Transverse colon (tissue), 4 donors: ENCODE results near the gene ANKRD11.

Source experiments
- EP300 ChIP-seq: sonication (generic); formaldehyde crosslinking; IDR thresholded peaks from one replicate; pipeline ENCODE4 v1.6.1; 2017; ENCODE audit warnings: antibody characterized with exemption, low read depth
- POLR2A ChIP-seq: fragments of 450-650 bp; IDR thresholded peaks from one replicate; pipeline ENCODE4 v1.6.1; 2016; ENCODE audit warnings: antibody characterized with exemption, mild to moderate bottlenecking, moderate library complexity
- POLR2AphosphoS5 ChIP-seq, 3 donors: sonication (generic); formaldehyde crosslinking; IDR thresholded peaks; one replicate each; pipeline ENCODE4 v1.6.1; 2016; ENCODE audit warnings: antibody characterized with exemption in 3 of 3
- TF ChIP-seq, protein P1 (sequence below), 5 experiments: fragments of 200-600 bp in 3 of 5; fragments of 450-650 bp in 2 of 5; sonication (generic) in 3 of 5; IDR thresholded peaks; 1 replicate in 2 of 5; 2 replicates in 3 of 5; pipeline ENCODE4 v1.5.1; 2016 to 2017; ENCODE audit warnings: antibody characterized with exemption in 5 of 5, inconsistent platforms in 3 of 5, mild to moderate bottlenecking in 2 of 5, moderate library complexity in 1 of 5

DNA sequence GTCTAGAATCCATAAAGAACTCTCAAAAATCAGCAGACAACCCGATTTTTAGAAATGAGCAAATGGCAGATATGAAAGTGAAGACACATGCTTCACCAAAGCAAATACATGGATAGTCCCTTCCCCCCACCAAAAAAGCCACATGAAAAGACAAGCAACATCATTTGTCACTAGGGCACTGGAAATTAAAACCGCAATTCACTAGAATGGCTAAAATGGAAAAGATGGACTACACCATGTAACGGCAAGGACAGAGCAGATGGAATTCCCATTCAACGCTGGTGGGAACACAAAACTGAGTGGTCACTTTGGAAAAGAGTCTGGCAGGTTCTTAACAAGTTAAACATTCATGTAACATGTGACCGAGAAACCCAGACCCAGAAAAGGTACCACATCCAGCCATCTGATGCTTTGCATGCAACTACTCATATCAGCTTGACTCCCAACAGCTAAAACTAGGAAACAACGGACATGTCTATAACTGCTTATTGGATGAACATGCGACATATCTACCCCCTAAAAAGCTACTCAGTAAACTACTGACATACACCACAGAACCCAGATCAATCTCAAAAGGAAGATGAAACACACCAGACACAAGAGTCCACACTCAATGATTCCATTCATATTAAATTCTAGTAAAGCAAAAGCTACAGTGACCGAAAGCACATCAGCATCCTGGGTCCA lies 140.3 kb downstream of the ANKRD11 start:
- TF ChIP-seq EP300: no peak
- no peak for TF ChIP-seq POLR2A
- TF ChIP-seq, protein P1, sequence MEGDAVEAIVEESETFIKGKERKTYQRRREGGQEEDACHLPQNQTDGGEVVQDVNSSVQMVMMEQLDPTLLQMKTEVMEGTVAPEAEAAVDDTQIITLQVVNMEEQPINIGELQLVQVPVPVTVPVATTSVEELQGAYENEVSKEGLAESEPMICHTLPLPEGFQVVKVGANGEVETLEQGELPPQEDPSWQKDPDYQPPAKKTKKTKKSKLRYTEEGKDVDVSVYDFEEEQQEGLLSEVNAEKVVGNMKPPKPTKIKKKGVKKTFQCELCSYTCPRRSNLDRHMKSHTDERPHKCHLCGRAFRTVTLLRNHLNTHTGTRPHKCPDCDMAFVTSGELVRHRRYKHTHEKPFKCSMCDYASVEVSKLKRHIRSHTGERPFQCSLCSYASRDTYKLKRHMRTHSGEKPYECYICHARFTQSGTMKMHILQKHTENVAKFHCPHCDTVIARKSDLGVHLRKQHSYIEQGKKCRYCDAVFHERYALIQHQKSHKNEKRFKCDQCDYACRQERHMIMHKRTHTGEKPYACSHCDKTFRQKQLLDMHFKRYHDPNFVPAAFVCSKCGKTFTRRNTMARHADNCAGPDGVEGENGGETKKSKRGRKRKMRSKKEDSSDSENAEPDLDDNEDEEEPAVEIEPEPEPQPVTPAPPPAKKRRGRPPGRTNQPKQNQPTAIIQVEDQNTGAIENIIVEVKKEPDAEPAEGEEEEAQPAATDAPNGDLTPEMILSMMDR (IDR thresholded peaks at IDR 0.05): no peak
- no peak for TF ChIP-seq POLR2AphosphoS5 (IDR thresholded peaks at IDR 0.05)
